ENCODE measurements around the gene CTNNBIP1. TPM values are rescaled to one million over a fixed set of nuclear protein-coding genes. Genes with fewer than 3 reads are reported as not detected.
A peak's percentile ranks its signal among the peaks of the same experiment; 100 is the strongest.

The CTNNBIP1 gene
- total RNA-seq, 1 experiment from 2014 or later: 31.3 TPM

GRCh38 chr1:9843576-9843945, 66.5 kb downstream of the CTNNBIP1 start:
- Histone ChIP-seq H2AFZ (ENCODE audit: low read depth, low read length, poor library complexity, severe bottlenecking) (no peak overlapping the region), H3K9me3 (ENCODE audit: control insufficient read depth in 1 of 2, insufficient read depth in 1 of 2, low read depth in 1 of 2, low read length in 2 of 2) (no peaks in the 10 kb centered on the region; a peak in 1 of 4 replicates), H3K9me2 (ENCODE audit: insufficient read depth) (no peaks in the 10 kb centered on the region), H3K79me2 (ENCODE audit: insufficient read depth, low read length) (no peaks in the 10 kb centered on the region), H3K4me3 (replicated peaks in 1 of 2; ENCODE audit: low read depth in 1 of 2, low read length in 2 of 2) (no peak overlapping the region), H3K4me1 (ENCODE audit: control insufficient read depth in 1 of 2, insufficient read depth in 2 of 2, low read length in 2 of 2) (no peaks in the 10 kb centered on the region; a peak in 1 of 4 replicates), H3K36me3 (ENCODE audit: control insufficient read depth in 1 of 2, insufficient read depth in 2 of 2, low read length in 2 of 2) (no peaks in the 10 kb centered on the region), H3K4me2 (ENCODE audit: low read length) (no peak overlapping the region), H3K27ac (ENCODE audit: low read depth, low read length) (peak overlapping the region; percentile 12; the same call in 1 of the 2 replicates), H4K20me1 (ENCODE audit: insufficient read depth) (no peaks in the 10 kb centered on the region), H3K27me3 (ENCODE audit: insufficient read depth, low read length) (no peaks in the 10 kb centered on the region), H3K9ac (ENCODE audit: low read length) (no peak overlapping the region)
- TF ChIP-seq, protein P1, sequence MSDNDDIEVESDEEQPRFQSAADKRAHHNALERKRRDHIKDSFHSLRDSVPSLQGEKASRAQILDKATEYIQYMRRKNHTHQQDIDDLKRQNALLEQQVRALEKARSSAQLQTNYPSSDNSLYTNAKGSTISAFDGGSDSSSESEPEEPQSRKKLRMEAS (IDR thresholded peaks at IDR 0.05): no peak
- no peak for TF ChIP-seq ATF3 (IDR thresholded peaks at IDR 0.05)
- no peak for TF ChIP-seq YY1 (IDR thresholded peaks at IDR 0.05; ENCODE audit: extremely low read depth, insufficient replicate concordance, low read depth, low read length)
- no peak for TF ChIP-seq TCF7L2 (IDR thresholded peaks at IDR 0.05; ENCODE audit: borderline replicate concordance, extremely low read depth, insufficient read depth, insufficient read length)
- TF ChIP-seq REST (IDR thresholded peaks at IDR 0.05; ENCODE audit: low read depth): no peak
- no peak for TF ChIP-seq EZH2phosphoT487 (IDR thresholded peaks at IDR 0.05; ENCODE audit: borderline replicate concordance)
- TF ChIP-seq SIN3A (IDR thresholded peaks at IDR 0.05; ENCODE audit: low read depth): no peak
- TF ChIP-seq ZFX (IDR thresholded peaks at IDR 0.05): no peak
- POLR2A ChIA-PET: no interaction called here
- RAD21 ChIA-PET (ENCODE audit: low non-redundant PET in 1 of 2, low total read pairs in 2 of 2, uncharacterized antibody in 2 of 2, unreplicated experiment in 2 of 2): no interaction called here
- DNase-seq (ENCODE audit: low read depth, low spot score): no peak
- intact Hi-C loops (cut with micrococcal nuclease): no loop called here
- CTCF ChIA-PET: no interaction called here
- no TSS peak for BruUV-seq (replicated peaks)
- ATAC-seq: no peak

All from HCT116 (cell line).